K562 (cell line): Measurements from ENCODE around the gene FARP2. TPM values are rescaled to one million over a fixed set of nuclear protein-coding genes. Genes with fewer than 3 reads are reported as not detected.
A peak's percentile ranks its signal among the peaks of the same experiment; 100 is the strongest.

Experiments used
- CAMTA2 ChIP-seq: fragments of 250-450 bp; sonication (Bioruptor Pico); conservative IDR thresholded peaks from 2 replicates; pipeline ENCODE4 v1.5.1; 2022
- CREB1 ChIP-seq, 2 experiments: sonication (generic) in 1 of 2; formaldehyde crosslinking in 1 of 2; IDR thresholded peaks; 2 replicates each; pipeline versions ENCODE4 v1.6.1 to v1.8.0; 2012 to 2022; ENCODE audit warnings: inconsistent platforms in 1 of 2, mild to moderate bottlenecking in 1 of 2, missing genetic modification reagents in 1 of 2, moderate library complexity in 1 of 2
- ELF4 ChIP-seq: fragments of 450-650 bp; formaldehyde crosslinking; IDR thresholded peaks from 2 replicates; pipeline ENCODE4 v1.4.0; 2022; ENCODE audit warnings: missing genetic modification characterization
- FOXJ2 ChIP-seq: fragments of 200-800 bp; sonication (Bioruptor generic); IDR thresholded peaks from 2 replicates; pipeline ENCODE4 v1.6.1; 2016; ENCODE audit warnings: missing genetic modification characterization, missing compliant biosample characterization
- GABPB1 ChIP-seq: sonication (generic); formaldehyde crosslinking; IDR thresholded peaks from 2 replicates; pipeline ENCODE4 v1.8.0; 2022; ENCODE audit warnings: mild to moderate bottlenecking, missing genetic modification reagents
- KLF6 ChIP-seq: fragments of 250-450 bp; sonication (Bioruptor Pico); IDR thresholded peaks from 2 replicates; pipeline ENCODE4 v1.4.0; 2020; ENCODE audit warnings: mild to moderate bottlenecking, moderate library complexity, borderline replicate concordance
- LARP7 ChIP-seq: fragments of 450-650 bp; IDR thresholded peaks from 2 replicates; pipeline ENCODE4 v1.6.1; 2016
- MAFK ChIP-seq: IDR thresholded peaks from 2 replicates; pipeline ENCODE4 v1.6.1; 2011; ENCODE audit warnings: low read length, improper control_type of control experiment
- MXI1 ChIP-seq: IDR thresholded peaks from 2 replicates; pipeline ENCODE4 v1.6.1; 2011; ENCODE audit warnings: low read depth, mild to moderate bottlenecking, improper control_type of control experiment, low read length
- MYNN ChIP-seq, 2 experiments: sonication (generic); formaldehyde crosslinking in 1 of 2; IDR thresholded peaks; 2 replicates each; pipeline versions ENCODE4 v1.5.0 to v1.6.1; 2016 to 2020; ENCODE audit warnings: antibody characterized with exemption in 1 of 2, missing genetic modification reagents in 1 of 2
- RBM34 ChIP-seq: fragments of 200-400 bp; formaldehyde crosslinking; IDR thresholded peaks from 2 replicates; pipeline ENCODE4 v1.6.1; 2018; ENCODE audit warnings: low read length, borderline replicate concordance; ENCODE audit not compliant: insufficient read depth
- SIRT6 ChIP-seq: IDR thresholded peaks from one replicate; pipeline ENCODE4 v1.6.1; 2012; ENCODE audit warnings: low read depth, mild to moderate bottlenecking, control low read depth, inconsistent platforms, low read length, moderate library complexity
- SMAD4 ChIP-seq: fragments of 250-450 bp; sonication (Bioruptor Pico); conservative IDR thresholded peaks from 2 replicates; pipeline ENCODE4 v1.8.0; 2021; ENCODE audit warnings: inconsistent platforms, mild to moderate bottlenecking, moderate library complexity
- TEAD2 ChIP-seq: fragments of 450-650 bp; IDR thresholded peaks from 2 replicates; pipeline ENCODE4 v1.6.1; 2016; ENCODE audit warnings: missing genetic modification characterization, control low read depth, missing compliant biosample characterization
- TRIM28 ChIP-seq: fragments of 450-650 bp; IDR thresholded peaks from 2 replicates; pipeline ENCODE4 v1.6.1; 2017
- ZFP1 ChIP-seq: fragments of 450-650 bp; formaldehyde crosslinking; IDR thresholded peaks from 2 replicates; pipeline ENCODE4 v1.4.0; 2020; ENCODE audit warnings: mild to moderate bottlenecking, mixed read lengths
- ZNF184 ChIP-seq: sonication (generic); formaldehyde crosslinking; IDR thresholded peaks from 2 replicates; pipeline ENCODE4 v1.5.0; 2020; ENCODE audit warnings: missing genetic modification reagents
- ZNF23 ChIP-seq: fragments of 250-450 bp; sonication (Bioruptor Pico); IDR thresholded peaks from 2 replicates; pipeline ENCODE4 v1.4.0; 2020; ENCODE audit warnings: mild to moderate bottlenecking
- ZNF282 ChIP-seq: sonication (generic); formaldehyde crosslinking; IDR thresholded peaks from 2 replicates; pipeline ENCODE4 v1.8.1; 2023; ENCODE audit warnings: missing genetic modification reagents
- ZNF79 ChIP-seq: fragments of 250-450 bp; sonication (Bioruptor Pico); IDR thresholded peaks from 2 replicates; pipeline ENCODE4 v1.4.0; 2020; ENCODE audit warnings: low read depth, mild to moderate bottlenecking, moderate library complexity
- ZSCAN32 ChIP-seq: fragments of 450-650 bp; formaldehyde crosslinking; IDR thresholded peaks from 2 replicates; pipeline ENCODE4 v1.4.0; 2020; ENCODE audit warnings: mild to moderate bottlenecking, moderate library complexity
- polyA plus RNA-seq, 8 experiments: library from polyadenylated mRNA; depleted of rRNA in 4 of 8; stranded (reverse) in 5 of 8; unstranded in 3 of 8; fragments of >200 nt; fragmentation: Nextera tagmentation in 2 of 8; fragmentation: Illumina TruSeq in 1 of 8; extraction: Ambion mirVana in 2 of 8; extraction: Trizol in 1 of 8; gene quantifications; 2 replicates each; pipeline versions ENCODE4 v1.2.1 to v1.2.3, GENCODE V29; 2011 to 2014; ENCODE audit warnings: inconsistent platforms in 1 of 8, missing spikeins in 1 of 8
- total RNA-seq, 7 experiments: library from RNA; depleted of rRNA in 6 of 7; stranded (reverse); fragments of >200 nt in 6 of 7; fragmentation: Illumina TruSeq in 2 of 7; extraction: Trizol in 2 of 7; gene quantifications; 2 replicates each; pipeline versions ENCODE4 v1.2.1 to v1.2.3, GENCODE V29; 2011 to 2021; ENCODE audit warnings: low replicate concordance in 1 of 7
- TF ChIP-seq, protein P1 (sequence below): fragments of 250-450 bp; sonication (Bioruptor Pico); IDR thresholded peaks from 2 replicates; pipeline ENCODE4 v1.5.0; 2020; ENCODE audit warnings: mild to moderate bottlenecking, borderline replicate concordance
- TF ChIP-seq, protein P2 (sequence below), 3 experiments: fragments of 200-800 bp in 1 of 3; sonication (Bioruptor generic) in 1 of 3; sonication (generic) in 1 of 3; formaldehyde crosslinking in 1 of 3; IDR thresholded peaks; 2 replicates each; pipeline versions ENCODE4 v1.6.1 to v1.8.0; 2016 to 2022; ENCODE audit warnings: mild to moderate bottlenecking in 2 of 3, missing compliant biosample characterization in 2 of 3, missing genetic modification characterization in 2 of 3, missing genetic modification reagents in 1 of 3

Gene FARP2
- total and polyA plus RNA-seq, 9 of the 15 experiments (the other 6 are each of a cell fraction or from before 2014, with no cell fraction given) = 4.1 to 38.1 (median 21.1) TPM

DNA sequence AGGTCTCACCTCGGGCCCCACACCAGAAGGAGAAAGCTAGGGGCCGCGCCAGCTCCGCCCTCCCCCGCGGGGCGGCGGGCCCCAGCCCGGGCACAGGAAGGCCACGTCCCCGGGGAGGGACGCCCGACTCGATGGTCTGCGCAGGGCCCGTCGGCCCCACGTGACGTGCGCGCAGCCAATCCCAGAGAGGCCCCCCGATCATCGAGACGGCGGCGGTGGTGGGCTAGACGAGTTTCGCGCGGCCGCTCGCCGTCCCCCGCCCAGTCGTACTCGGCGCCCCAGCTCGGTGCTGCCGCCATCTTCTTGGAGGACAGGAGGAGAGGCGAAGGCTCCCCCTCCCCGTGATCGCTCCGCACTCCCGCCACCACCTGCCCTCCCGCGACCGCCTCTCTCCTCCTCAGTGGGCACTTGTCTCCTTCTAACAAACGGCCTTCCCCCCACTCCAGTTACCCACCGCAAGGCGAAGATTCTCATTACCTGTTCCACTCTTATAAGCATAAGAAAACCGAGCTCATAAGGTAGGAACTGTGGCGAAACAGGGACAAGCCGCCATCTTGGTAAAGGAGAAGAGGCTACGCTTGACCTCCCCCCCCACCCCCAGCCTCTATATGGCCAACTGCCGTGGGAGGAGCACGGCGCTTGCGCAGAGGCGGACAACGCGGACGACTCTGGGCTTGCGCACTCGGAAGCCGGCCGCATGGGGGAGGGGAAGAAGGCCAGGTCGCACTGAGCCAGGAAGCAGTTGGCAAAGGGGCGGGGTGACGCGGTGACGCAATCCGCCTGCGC is 40.8 kb upstream of the FARP2 start, which contains the start of gene HDLBP (continued):
- no peak for TF ChIP-seq KLF6 (CRISPR knock-in tag)
- no peak for TF ChIP-seq MAFK
- no peak for TF ChIP-seq MYNN (IDR thresholded peaks at IDR 0.05)
- no peak for TF ChIP-seq MYNN (CRISPR knock-in tag; IDR thresholded peaks at IDR 0.05)
- TF ChIP-seq ZSCAN32 (CRISPR knock-in tag) = no peak
- no peak for TF ChIP-seq TRIM28
- no peak; the same call in 1 of the 2 replicates for TF ChIP-seq ELF4 (CRISPR knock-in tag)
- TF ChIP-seq MXI1 = no peak
- TF ChIP-seq GABPB1 (CRISPR knock-in tag) = peak; percentile 74
- TF ChIP-seq SMAD4 (CRISPR knock-in tag) = peak; percentile 54; the same call in 1 of the 2 replicates
- TF ChIP-seq SIRT6 = no peak
- TF ChIP-seq LARP7 = 0 out of 2 replicates have a peak, but pooled peaks have one; percentile 13
- TF ChIP-seq TEAD2 (tag) = no peak
- TF ChIP-seq, protein P1, sequence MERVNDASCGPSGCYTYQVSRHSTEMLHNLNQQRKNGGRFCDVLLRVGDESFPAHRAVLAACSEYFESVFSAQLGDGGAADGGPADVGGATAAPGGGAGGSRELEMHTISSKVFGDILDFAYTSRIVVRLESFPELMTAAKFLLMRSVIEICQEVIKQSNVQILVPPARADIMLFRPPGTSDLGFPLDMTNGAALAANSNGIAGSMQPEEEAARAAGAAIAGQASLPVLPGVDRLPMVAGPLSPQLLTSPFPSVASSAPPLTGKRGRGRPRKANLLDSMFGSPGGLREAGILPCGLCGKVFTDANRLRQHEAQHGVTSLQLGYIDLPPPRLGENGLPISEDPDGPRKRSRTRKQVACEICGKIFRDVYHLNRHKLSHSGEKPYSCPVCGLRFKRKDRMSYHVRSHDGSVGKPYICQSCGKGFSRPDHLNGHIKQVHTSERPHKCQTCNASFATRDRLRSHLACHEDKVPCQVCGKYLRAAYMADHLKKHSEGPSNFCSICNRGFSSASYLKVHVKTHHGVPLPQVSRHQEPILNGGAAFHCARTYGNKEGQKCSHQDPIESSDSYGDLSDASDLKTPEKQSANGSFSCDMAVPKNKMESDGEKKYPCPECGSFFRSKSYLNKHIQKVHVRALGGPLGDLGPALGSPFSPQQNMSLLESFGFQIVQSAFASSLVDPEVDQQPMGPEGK = no peak
- no peak for TF ChIP-seq RBM34
- no peak for TF ChIP-seq CAMTA2 (CRISPR knock-in tag)
- TF ChIP-seq ZNF282 = no peak
- TF ChIP-seq ZNF79 (CRISPR knock-in tag) = no peak
- TF ChIP-seq FOXJ2 = no peak; the same call in 1 of the 2 replicates
- no peak for TF ChIP-seq ZNF184 (CRISPR knock-in tag)
- TF ChIP-seq, protein P2, sequence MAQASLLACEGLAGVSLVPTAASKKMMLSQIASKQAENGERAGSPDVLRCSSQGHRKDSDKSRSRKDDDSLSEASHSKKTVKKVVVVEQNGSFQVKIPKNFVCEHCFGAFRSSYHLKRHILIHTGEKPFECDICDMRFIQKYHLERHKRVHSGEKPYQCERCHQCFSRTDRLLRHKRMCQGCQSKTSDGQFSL (CRISPR knock-in tag; IDR thresholded peaks at IDR 0.05) = peak; percentile 99
- TF ChIP-seq, protein P2 (tag; IDR thresholded peaks at IDR 0.05) = peak in 1 of 2 experiments; percentile 99; a peak in 2 of 4 replicates
- no peak for TF ChIP-seq ZNF23 (CRISPR knock-in tag)
- no peak for TF ChIP-seq ZFP1 (CRISPR knock-in tag)
- TF ChIP-seq CREB1 (IDR thresholded peaks at IDR 0.05) = peak; percentile 88
- TF ChIP-seq CREB1 (CRISPR knock-in tag; IDR thresholded peaks at IDR 0.05) = peak; percentile 72
